Panc1 (cell line): Measurements from ENCODE around the gene NCAPD2. TPM values are rescaled to one million over a fixed set of nuclear protein-coding genes. Genes with fewer than 3 reads are reported as not detected.
"Not testable (repeated sequence)": the region's sequence is repeated elsewhere in the genome, so short reads cannot be mapped to it uniquely, and the experiment has no call there.

ENCODE experiments used
- ATAC-seq: fragments of 200-7000 bp; cut with Tn5 transposase; 2 replicates; pipeline ENCODE4 v1.9.1; 2020; ENCODE audit warnings: mild to moderate bottlenecking, moderate library complexity
- BruUV-seq: library from RNA; stranded (reverse); fragments of 400-500 nt; replicated peaks from 2 replicates; lab custom pipeline; 2021; lab: Mats Ljungman, UMichigan
- CTCF ChIA-PET: fragments of 300-600 bp; sonication (Branson Sonifier 250); formaldehyde crosslinking; loops from one replicate; lab custom pipeline; 2022; ENCODE audit warnings: antibody characterized with exemption; lab: Charles Lee
- POLR2A ChIA-PET: fragments of 300-600 bp; sonication (Branson Sonifier 250); formaldehyde crosslinking; loops from one replicate; lab custom pipeline; 2022; ENCODE audit warnings: antibody characterized with exemption; lab: Charles Lee
- DNase-seq: peaks from one replicate; pipeline ENCODE4 v3.0.0-alpha.2; 2010; ENCODE audit warnings: low read depth, low spot score
- H3K27ac ChIP-seq: 2 replicates; pipeline ENCODE4 v1.5.1; 2011; ENCODE audit warnings: mild to moderate bottlenecking, low read length, inconsistent platforms
- H3K27me3 ChIP-seq: fragments of 200-500 bp; sonication (Bioruptor generic); 2 replicates; pipeline ENCODE4 v1.6.0; 2014; ENCODE audit warnings: low read length, inconsistent platforms; ENCODE audit not compliant: control insufficient read depth, insufficient read depth
- H3K36me3 ChIP-seq: fragments of 200-500 bp; sonication (Bioruptor generic); 2 replicates; pipeline ENCODE4 v1.5.1; 2014; ENCODE audit warnings: inconsistent platforms, mild to moderate bottlenecking, low read length, moderate library complexity; ENCODE audit not compliant: control insufficient read depth, insufficient read depth
- H3K4me1 ChIP-seq: 2 replicates; pipeline ENCODE4 v1.5.1; 2011; ENCODE audit warnings: inconsistent platforms, mild to moderate bottlenecking, low read length, moderate library complexity; ENCODE audit not compliant: control insufficient read depth, insufficient read depth
- H3K4me3 ChIP-seq, 2 experiments: 2 replicates each; pipeline ENCODE4 v1.5.1; 2011 to 2012; ENCODE audit warnings: low read depth in 2 of 2, low read length in 2 of 2, mild to moderate bottlenecking in 2 of 2, inconsistent platforms in 1 of 2, moderate library complexity in 1 of 2
- H3K9me3 ChIP-seq: fragments of 200-500 bp; sonication (Bioruptor generic); 2 replicates; pipeline ENCODE4 v1.5.1; 2014; ENCODE audit warnings: low read depth, mild to moderate bottlenecking, inconsistent platforms, low read length, moderate library complexity; ENCODE audit not compliant: control insufficient read depth, insufficient read depth
- POLR2AphosphoS5 ChIP-seq: IDR thresholded peaks from 2 replicates; pipeline ENCODE4 v1.6.1; 2012; ENCODE audit warnings: mild to moderate bottlenecking, low read depth, low read length, moderate library complexity
- SIN3A ChIP-seq: IDR thresholded peaks from 2 replicates; pipeline ENCODE4 v1.6.1; 2012; ENCODE audit warnings: low read depth, mild to moderate bottlenecking, low read length, moderate library complexity, borderline replicate concordance; ENCODE audit not compliant: insufficient read depth
- TCF7L2 ChIP-seq: IDR thresholded peaks from 2 replicates; pipeline ENCODE4 v1.6.1; 2011; ENCODE audit warnings: mild to moderate bottlenecking, low read depth, low read length, inconsistent platforms
- in situ Hi-C: cut with HindIII; loops from 2 replicates; pipeline ENCODE4 v1.10.0; 2016; ENCODE audit warnings: low sequenced_read_pairs, low pct_unique_long_range_greater_than_20kb
- intact Hi-C: fragments of 100-400 bp; cut with micrococcal nuclease; formaldehyde crosslinking; loops from one replicate; pipeline ENCODE4 v1.10.0; 2022; ENCODE audit not compliant: unreplicated experiment
- total RNA-seq: library from RNA; stranded (reverse); gene quantifications from one replicate; pipeline ENCODE4 v1.2.1, GENCODE V29; 2021; ENCODE audit not compliant: unreplicated experiment
- TF ChIP-seq, protein P1 (sequence below): fragments of 450-650 bp; IDR thresholded peaks from 2 replicates; pipeline ENCODE4 v1.5.1; 2017; ENCODE audit warnings: mild to moderate bottlenecking
- TF ChIP-seq, protein P2 (sequence below), 2 experiments: IDR thresholded peaks; 2 replicates each; pipeline ENCODE4 v1.6.1; 2011 to 2012; ENCODE audit warnings: low read depth in 2 of 2, control low read depth in 1 of 2, low read length in 1 of 2, mild to moderate bottlenecking in 1 of 2, moderate library complexity in 1 of 2; ENCODE audit not compliant: insufficient read depth in 1 of 2

Gene NCAPD2
- total RNA-seq, 1 experiment from 2014 or later, result 80.3 TPM

DNA sequence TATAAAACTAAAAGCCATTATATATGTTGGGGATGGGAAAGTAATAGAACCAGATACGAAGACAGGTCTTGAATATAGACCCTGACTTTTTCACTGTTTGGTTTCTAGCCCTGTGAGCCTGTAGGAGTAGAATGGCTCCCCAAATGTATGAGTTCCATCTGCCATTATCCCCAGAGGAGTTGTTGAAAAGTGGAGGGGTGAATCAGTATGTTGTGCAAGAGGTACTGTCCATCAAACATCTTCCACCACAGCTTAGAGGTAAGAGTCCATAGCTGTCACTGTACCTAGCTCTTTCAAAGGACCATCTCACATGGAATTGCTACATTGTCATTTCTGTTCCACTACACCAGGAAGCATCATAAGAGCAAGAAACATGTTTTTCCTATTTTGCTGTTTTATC, 1.1 kb downstream of the NCAPD2 start:
- DNase-seq (no peak), ATAC-seq (no peak)
- in situ Hi-C loops, result no loop called here
- intact Hi-C loops, result no loop called here
- no peaks in the 10 kb centered on the region for H3K9me3 ChIP-seq
- ChIA-PET POLR2A (interaction anchor here (0.7 to 0.8 kb wide), 2 partner anchors 41 to 276 kb away, joined by 3 read pairs; no protein-coding TSS in a partner anchor), CTCF (no interaction called here)
- H3K4me1 ChIP-seq, result peaks cover 17% of the 10 kb centered on the region
- TF ChIP-seq SIN3A (no peak), TCF7L2 (no peak)
- TF ChIP-seq, protein P1, sequence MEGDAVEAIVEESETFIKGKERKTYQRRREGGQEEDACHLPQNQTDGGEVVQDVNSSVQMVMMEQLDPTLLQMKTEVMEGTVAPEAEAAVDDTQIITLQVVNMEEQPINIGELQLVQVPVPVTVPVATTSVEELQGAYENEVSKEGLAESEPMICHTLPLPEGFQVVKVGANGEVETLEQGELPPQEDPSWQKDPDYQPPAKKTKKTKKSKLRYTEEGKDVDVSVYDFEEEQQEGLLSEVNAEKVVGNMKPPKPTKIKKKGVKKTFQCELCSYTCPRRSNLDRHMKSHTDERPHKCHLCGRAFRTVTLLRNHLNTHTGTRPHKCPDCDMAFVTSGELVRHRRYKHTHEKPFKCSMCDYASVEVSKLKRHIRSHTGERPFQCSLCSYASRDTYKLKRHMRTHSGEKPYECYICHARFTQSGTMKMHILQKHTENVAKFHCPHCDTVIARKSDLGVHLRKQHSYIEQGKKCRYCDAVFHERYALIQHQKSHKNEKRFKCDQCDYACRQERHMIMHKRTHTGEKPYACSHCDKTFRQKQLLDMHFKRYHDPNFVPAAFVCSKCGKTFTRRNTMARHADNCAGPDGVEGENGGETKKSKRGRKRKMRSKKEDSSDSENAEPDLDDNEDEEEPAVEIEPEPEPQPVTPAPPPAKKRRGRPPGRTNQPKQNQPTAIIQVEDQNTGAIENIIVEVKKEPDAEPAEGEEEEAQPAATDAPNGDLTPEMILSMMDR, result no peak
- H3K4me3 ChIP-seq, result peak overlapping the region; percentile 93 to 94
- BruUV-seq, result no TSS peak
- peaks cover 23% of the 10 kb centered on the region for H3K36me3 ChIP-seq
- no peaks in the 10 kb centered on the region for H3K27me3 ChIP-seq
- peak overlapping the region; percentile 97 for H3K27ac ChIP-seq

DNA sequence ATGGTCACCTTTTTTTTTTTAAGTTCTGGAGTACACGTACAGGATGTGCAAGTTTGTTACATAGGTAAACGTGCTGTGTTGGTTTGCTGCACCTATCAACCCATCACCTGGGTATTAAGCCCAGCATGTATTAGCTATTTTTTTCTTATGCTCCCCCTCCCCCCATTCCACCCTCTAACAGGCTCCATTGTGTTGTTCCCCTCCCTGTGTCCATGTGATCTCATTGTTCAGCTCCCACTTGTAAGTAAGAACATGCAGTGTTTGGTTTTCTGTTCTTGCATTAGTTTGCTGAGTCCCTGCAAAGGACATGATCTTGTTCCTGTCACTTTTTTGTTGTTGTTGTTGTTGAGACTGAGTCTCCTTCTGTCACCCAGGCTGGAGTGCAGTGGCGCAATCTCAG, 3.4 kb downstream of the NCAPD2 start:
- not testable (repeated sequence) for DNase-seq, BruUV-seq
- peaks cover 21% of the 10 kb centered on the region for H3K36me3 ChIP-seq

DNA sequence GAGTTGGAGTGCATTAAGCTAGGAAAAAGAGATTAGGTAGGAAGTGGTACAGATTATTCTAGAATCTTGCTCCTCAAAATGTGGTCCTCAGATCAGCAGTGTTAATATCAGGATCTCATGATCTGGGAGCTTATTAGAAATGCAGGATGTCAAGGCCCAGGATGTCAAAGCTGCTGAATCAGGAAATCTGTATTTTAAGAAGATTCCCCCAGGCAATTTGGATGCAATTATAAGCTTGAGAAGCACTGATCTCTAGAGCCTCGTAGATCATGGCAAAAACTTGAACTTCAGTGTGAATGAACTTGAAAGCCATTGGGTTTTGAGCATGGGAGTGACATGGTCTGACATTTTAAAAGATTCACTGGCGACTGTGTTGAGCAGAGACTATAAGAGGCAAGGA, 6.6 kb downstream of the NCAPD2 start:
- ATAC-seq, result no peak
- peaks cover 1% of the 10 kb centered on the region for H3K4me1 ChIP-seq
- TSS peak; percentile 33 for BruUV-seq
- H3K27me3 ChIP-seq, result no peaks in the 10 kb centered on the region
- in situ Hi-C loops, result no loop called here
- ChIA-PET POLR2A (no interaction called here), CTCF (no interaction called here)
- DNase-seq, result no peak
- intact Hi-C loops, result no loop called here
- H3K9me3 ChIP-seq, result no peaks in the 10 kb centered on the region
- H3K27ac ChIP-seq, result no peak overlapping the region
- peaks cover 6% of the 10 kb centered on the region for H3K36me3 ChIP-seq
- H3K4me3 ChIP-seq, result no peak overlapping the region
- TF ChIP-seq SIN3A (no peak), POLR2AphosphoS5 (no peak), TCF7L2 (no peak)
- TF ChIP-seq, protein P2, sequence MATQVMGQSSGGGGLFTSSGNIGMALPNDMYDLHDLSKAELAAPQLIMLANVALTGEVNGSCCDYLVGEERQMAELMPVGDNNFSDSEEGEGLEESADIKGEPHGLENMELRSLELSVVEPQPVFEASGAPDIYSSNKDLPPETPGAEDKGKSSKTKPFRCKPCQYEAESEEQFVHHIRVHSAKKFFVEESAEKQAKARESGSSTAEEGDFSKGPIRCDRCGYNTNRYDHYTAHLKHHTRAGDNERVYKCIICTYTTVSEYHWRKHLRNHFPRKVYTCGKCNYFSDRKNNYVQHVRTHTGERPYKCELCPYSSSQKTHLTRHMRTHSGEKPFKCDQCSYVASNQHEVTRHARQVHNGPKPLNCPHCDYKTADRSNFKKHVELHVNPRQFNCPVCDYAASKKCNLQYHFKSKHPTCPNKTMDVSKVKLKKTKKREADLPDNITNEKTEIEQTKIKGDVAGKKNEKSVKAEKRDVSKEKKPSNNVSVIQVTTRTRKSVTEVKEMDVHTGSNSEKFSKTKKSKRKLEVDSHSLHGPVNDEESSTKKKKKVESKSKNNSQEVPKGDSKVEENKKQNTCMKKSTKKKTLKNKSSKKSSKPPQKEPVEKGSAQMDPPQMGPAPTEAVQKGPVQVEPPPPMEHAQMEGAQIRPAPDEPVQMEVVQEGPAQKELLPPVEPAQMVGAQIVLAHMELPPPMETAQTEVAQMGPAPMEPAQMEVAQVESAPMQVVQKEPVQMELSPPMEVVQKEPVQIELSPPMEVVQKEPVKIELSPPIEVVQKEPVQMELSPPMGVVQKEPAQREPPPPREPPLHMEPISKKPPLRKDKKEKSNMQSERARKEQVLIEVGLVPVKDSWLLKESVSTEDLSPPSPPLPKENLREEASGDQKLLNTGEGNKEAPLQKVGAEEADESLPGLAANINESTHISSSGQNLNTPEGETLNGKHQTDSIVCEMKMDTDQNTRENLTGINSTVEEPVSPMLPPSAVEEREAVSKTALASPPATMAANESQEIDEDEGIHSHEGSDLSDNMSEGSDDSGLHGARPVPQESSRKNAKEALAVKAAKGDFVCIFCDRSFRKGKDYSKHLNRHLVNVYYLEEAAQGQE (IDR thresholded peaks at IDR 0.05; ENCODE audit: insufficient read depth in 1 of 2, low read depth in 2 of 2, low read length in 1 of 2), result no peak
- TF ChIP-seq, protein P1, result no peak

More for the DNA sequence above, 3.4 kb downstream of the NCAPD2 start:
- peaks cover 13% of the 10 kb centered on the region for H3K4me1 ChIP-seq
- ATAC-seq, in situ Hi-C loops, intact Hi-C loops, H3K4me3 ChIP-seq, H3K9me3 ChIP-seq, CTCF ChIA-PET, H3K27ac ChIP-seq, H3K27me3 ChIP-seq: not testable (repeated sequence)
- POLR2A ChIA-PET, result interaction anchor here (0.6 kb wide), 1 partner anchor 23 kb away, joined by 5 read pairs; no protein-coding TSS in a partner anchor
